HG03064 (cell line): ENCODE results near the gene ZAP70.
"Not testable (repeated sequence)": the region's sequence is repeated elsewhere in the genome, so short reads cannot be mapped to it uniquely, and the experiment has no call there.

ENCODE experiments used
- ATAC-seq: cut with Tn5 transposase; IDR thresholded peaks from one replicate; pipeline ENCODE4 v1.9.1; 2021; ENCODE audit warnings: low read depth; ENCODE audit not compliant: unreplicated experiment

ZAP70 gene

GRCh38 chr2:97697252-97698235 is 15.8 kb upstream of the ZAP70 start:
- ATAC-seq: no peak

- ATAC-seq: no peak
These were observed 14.8 kb upstream of the ZAP70 start for GRCh38 chr2:97698530-97698929.

- ATAC-seq: no peak
These were observed 13.5 kb upstream of the ZAP70 start for GRCh38 chr2:97699765-97700444.

- ATAC-seq: no peak
These were observed 12.2 kb upstream of the ZAP70 start for GRCh38 chr2:97701186-97701585.

- ATAC-seq: no peak
These were observed 11.4 kb upstream of the ZAP70 start for GRCh38 chr2:97701851-97702465.

GRCh38 chr2:97702731-97703470 is 10.5 kb upstream of the ZAP70 start:
- no peak for ATAC-seq

GRCh38 chr2:97703741-97704140 is 9.6 kb upstream of the ZAP70 start:
- no peak for ATAC-seq

- no peak for ATAC-seq
These were observed 8.4 kb upstream of the ZAP70 start for GRCh38 chr2:97704989-97705388.

- no peak for ATAC-seq
These were observed 7.3 kb upstream of the ZAP70 start for GRCh38 chr2:97706112-97706511.

GRCh38 chr2:97706708-97707345 is 6.5 kb upstream of the ZAP70 start:
- ATAC-seq: no peak

- no peak for ATAC-seq
These were observed 5.9 kb upstream of the ZAP70 start for GRCh38 chr2:97707362-97708047.

- no peak for ATAC-seq
These were observed 5.4 kb upstream of the ZAP70 start for GRCh38 chr2:97708048-97708380.

- ATAC-seq: no peak
These were observed 4.8 kb upstream of the ZAP70 start for GRCh38 chr2:97708608-97709007.

GRCh38 chr2:97711394-97711711 is 2.0 kb upstream of the ZAP70 start:
- ATAC-seq: no peak

- not testable (repeated sequence) for ATAC-seq
These were observed 1.2 kb upstream of the ZAP70 start for GRCh38 chr2:97712175-97712574.

GRCh38 chr2:97712693-97713295 is 582 bp upstream of the ZAP70 start:
- ATAC-seq: no peak

GRCh38 chr2:97714084-97714949 is 941 bp downstream of the ZAP70 start:
- ATAC-seq: no peak

GRCh38 chr2:97714950-97715652 is 1.7 kb downstream of the ZAP70 start:
- no peak for ATAC-seq
